Epidermal melanocyte (primary cell): ENCODE results near the gene BMPR1A.
A peak's percentile ranks its signal among the peaks of the same experiment; 100 is the strongest.
"Not testable (repeated sequence)": the region's sequence is repeated elsewhere in the genome, so short reads cannot be mapped to it uniquely, and the experiment has no call there.

Experiments
- DNase-seq: peaks from one replicate; pipeline ENCODE4 v3.0.0; 2011; ENCODE audit warnings: low spot score; ENCODE audit not compliant: insufficient read length

The BMPR1A gene

DNA sequence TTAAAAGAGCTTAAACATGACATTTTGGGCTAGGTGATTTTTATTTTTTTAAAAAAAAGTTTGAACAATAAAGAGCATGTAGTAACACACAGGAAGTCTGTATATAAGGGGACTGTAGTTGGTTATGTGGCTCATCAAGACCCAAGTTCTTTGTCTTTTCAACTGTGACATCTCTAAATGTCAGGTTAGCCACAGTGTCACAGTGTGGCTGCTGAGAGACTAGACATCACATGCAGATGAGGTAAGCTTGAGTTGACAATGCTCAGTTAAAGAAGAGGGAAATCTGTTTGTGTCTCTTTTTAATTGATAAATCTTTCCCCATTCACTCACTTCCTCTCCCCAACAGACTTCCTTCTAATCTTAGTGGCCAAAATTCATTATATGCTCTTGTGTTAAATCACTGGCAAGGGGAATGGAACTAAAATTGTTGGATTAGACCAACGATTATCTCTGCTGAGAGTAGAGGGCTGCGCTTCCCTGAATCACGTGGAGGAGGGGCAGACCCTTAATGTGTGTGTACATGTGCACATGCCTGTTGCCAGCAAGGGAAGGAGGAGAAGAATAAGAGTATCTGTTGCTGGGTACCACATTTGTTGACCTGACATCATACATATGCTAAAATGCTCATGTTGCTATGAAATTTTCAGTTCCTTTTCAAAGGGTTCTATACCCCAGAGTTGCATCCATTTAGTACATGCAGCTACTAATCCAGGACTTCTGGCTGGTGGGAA is 122.7 kb downstream of the BMPR1A start:
- no peak for DNase-seq

DNA sequence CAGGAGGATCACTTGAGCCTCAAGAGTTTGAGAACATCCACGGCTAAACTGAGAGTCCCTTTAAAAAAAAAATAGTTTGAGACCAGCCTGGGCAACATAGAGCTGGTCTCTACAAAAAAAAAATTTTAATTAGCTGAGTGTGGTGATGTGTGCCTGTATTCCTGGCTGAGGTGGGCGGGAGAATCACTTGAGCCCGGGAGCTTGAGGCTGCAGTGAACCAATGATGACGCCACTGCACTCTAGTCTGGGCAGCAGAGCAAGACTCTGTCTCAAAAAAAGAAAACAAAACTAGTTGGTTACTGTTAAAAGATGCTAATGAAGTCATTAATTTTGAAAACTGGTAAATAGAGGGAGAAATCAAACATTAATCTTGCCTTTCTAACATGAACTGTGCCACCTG is 124.6 kb downstream of the BMPR1A start:
- no peak for DNase-seq

DNA sequence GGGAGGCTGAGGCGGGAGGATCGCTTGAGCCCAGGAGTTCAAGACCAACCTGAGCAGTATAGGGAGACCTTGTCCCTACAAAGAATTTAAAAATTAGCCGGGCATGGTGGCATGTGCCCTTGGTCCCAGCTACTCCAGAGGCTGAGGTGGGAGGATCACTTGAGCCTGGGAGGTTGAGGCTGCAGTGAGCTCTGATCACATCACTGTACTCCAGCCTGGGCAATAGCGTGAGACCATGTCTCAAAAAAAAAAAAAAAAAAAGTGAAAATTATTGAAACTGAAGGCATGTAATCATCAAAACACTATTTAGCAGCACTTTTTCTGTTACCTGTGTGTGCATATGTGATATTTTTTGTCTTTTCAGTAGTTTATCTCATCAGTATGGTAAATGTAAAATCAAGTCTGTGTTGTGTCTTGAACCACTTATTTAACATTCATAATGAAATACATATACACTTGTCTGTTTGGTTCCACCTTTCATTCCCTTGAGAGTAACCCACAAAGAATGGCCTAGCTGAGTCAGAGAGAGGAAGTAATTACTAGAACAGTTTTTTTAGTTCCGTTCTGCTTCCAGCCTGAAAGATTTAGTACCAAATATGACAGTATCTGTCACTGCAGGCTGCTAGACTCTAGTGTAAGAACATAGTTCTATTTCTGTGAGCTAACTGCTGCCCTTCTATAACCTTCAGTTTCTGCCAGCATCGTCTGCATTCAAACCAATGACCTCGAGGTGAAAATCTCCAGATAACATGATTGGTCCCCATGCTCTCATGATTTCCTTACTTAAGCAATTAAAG is 132.4 kb downstream of the BMPR1A start:
- DNase-seq = peak; percentile 33

DNA sequence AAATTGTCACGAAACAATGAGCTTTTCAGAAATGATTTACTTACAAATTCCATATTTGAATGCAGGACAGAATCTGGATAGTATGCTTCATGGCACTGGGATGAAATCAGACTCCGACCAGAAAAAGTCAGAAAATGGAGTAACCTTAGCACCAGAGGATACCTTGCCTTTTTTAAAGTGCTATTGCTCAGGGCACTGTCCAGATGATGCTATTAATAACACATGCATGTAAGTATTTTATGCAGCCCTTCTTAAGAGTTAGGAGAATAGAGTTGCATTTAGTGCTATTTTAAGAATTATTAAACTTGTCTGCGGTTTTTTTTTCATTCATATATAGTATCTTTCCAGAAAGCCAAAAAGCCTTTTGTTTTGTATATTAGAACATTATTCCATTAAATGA is 133.6 kb downstream of the BMPR1A start:
- DNase-seq = no peak

DNA sequence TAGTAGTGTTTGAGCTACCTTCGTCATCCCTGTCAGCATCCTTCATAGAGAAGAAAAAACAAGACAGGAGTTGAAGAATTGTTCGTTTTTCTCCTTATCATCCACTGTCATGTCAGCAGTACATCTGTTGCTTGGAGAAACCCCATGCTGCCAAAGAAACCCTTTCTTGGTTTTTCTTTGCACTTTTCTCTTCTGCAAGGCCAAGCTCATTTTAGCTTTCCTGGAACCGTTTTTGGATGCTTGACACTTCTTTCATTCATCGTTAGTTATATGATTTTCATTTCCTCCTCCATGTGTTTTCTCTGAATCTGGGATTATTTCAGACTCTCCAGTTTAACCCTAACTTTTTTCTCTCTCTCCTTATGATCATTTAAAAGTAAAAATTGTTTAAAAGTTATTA is 142.1 kb downstream of the BMPR1A start:
- no peak for DNase-seq

DNA sequence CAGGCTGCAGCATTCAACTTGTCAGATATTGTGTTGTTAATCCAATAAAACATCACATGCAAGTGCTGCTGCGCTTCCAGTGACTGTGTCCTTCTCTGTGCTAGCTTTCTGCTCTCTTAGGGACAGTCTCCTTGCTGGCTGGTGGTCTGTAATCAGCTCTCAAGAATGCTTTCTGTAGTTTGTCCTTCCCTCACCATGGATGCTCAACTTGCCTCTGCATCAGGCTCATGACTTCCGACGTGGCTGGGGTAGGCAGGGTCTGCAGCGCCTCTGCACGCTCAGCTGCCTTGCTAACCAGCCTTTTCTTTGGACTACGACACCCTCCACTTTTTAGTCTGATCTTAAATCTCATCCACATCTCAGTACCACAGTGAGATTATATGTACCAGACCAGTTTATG is 142.7 kb downstream of the BMPR1A start:
- no peak for DNase-seq

DNA sequence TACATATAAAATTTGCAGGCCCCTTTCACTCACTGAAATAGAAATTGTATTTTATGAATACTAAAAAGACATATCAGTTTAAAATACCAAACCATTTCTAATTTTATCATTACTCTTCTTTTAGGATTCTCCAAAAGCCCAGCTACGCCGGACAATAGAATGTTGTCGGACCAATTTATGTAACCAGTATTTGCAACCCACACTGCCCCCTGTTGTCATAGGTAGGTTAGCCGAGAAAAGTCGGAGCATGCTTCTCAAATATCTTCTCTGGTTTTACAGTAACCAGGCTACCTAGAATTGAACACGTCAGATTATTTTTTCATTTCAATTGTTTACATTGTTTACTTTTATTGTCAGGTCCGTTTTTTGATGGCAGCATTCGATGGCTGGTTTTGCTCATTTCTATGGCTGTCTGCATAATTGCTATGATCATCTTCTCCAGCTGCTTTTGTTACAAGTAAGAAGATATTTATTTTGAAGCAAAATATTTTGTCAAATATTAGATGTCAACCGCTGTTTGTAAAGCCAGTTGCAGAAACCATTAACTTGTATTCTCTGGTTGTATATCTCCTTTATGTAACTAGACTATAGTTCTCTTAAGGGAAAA is 143.4 kb downstream of the BMPR1A start:
- no peak for DNase-seq

DNA sequence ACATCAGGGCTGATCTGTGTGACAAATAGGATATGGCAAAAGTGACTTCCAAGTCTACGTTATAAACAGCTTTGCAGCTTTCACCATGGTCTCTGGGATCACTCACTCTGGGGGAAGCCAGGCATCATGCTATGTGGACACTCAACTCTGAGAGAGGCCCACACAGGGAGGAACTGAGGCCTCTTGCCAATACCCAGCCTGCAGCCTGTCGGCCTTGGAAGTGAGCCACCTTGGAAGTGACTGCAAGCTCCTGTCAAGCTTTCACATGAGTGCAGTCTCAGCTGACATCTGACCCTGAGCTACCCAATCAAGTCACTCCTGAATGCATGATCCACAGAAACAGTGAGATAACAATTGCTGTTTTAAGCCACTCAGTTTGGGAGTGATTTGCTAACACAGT is 144.5 kb downstream of the BMPR1A start:
- peak; percentile 33 for DNase-seq

DNA sequence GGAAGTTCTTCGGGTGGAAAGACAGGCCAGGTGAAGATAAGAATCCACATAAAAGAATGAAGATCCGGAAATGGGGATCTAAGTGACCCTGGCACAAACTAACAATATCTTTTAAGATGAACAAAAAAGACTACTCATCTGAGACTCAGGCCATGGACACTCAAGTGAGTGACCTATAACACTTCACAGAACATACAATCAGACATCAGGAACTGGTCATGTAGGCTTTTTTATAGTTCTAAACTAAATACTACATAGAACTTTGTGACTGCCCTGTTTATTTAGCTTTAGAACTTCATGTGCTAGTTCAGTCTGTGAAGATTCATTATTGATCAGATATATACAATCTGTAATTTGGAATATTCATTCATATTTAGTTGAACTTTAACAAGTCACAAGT is 148.2 kb downstream of the BMPR1A start:
- DNase-seq = no peak

DNA sequence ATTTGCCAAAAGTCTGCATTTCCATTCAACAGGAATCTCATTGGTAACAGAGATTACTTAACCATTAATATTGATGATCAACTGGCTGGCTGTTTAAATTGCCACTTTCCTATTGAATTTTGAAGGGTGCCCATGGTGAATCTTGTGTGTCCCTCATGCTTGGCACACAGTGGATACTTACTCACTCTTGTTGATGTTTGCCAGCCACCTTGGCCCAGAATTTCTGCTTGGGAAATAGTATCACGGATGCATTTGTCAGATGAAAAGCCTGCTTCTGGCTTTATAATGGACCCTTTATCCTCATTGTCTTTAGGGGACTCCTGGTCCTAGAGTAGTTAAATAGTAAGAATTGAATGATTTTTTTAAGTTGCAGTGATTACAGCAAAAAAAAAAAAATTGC is 149.0 kb downstream of the BMPR1A start:
- no peak for DNase-seq

DNA sequence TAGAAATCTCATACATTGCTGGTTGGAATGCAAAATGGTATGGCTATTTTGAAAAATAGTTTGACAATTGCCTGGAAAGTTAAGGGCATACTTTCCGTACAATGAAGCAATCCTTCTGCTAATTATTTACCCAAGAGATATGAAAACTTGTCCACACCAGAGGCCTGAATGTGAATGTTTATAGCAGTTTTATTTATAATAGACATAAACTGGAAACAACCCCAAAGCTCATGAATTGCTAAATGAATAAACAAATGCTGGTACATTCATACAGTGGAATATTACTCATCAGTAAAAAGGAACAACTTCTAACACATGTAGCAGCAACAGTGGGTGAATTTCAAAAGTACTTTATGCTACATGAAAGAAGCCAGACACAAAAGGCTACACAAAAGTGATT is 158.3 kb downstream of the BMPR1A start:
- no peak for DNase-seq

DNA sequence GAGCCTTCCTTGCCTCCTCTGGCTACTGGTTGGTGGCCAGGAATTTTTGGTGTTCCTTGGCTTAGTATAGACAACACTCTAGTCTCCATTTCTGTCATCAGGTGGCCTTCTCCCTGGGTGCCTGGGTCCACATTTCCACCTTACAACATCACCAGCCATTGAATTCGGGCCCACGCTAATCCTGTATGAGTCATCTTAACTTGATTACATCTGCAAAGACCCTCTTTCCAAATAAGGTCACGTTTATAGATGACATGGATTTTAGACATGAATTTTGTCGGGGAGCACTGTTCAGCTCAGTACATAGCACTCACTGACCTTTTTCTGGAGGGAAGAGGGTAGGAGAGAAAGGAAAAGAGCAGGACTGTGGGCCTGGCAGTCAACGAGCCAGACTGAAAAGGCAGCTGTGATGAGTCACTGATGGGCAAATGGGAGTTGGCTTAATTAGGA is 161.6 kb downstream of the BMPR1A start:
- DNase-seq = no peak

DNA sequence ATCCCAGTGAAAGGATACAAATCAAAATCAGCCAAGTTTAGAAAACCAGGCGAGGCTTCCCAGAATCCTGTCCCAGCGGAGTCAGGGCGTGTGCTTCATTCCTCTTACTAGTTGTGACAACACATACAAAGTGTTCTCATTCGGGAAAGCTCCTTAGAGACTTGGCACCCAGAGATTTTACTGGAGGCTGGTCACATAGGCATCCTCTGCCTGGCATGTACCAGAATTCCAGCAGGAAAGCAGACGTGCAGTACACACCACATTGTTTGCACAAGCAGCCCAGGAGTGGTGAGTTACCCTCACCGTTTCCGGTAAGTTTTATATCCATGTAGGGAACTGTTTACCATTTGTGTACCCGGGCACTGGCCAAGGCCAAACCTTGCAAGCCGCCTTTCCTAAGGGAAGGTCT is 166.1 kb downstream of the BMPR1A start:
- DNase-seq = no peak

DNA sequence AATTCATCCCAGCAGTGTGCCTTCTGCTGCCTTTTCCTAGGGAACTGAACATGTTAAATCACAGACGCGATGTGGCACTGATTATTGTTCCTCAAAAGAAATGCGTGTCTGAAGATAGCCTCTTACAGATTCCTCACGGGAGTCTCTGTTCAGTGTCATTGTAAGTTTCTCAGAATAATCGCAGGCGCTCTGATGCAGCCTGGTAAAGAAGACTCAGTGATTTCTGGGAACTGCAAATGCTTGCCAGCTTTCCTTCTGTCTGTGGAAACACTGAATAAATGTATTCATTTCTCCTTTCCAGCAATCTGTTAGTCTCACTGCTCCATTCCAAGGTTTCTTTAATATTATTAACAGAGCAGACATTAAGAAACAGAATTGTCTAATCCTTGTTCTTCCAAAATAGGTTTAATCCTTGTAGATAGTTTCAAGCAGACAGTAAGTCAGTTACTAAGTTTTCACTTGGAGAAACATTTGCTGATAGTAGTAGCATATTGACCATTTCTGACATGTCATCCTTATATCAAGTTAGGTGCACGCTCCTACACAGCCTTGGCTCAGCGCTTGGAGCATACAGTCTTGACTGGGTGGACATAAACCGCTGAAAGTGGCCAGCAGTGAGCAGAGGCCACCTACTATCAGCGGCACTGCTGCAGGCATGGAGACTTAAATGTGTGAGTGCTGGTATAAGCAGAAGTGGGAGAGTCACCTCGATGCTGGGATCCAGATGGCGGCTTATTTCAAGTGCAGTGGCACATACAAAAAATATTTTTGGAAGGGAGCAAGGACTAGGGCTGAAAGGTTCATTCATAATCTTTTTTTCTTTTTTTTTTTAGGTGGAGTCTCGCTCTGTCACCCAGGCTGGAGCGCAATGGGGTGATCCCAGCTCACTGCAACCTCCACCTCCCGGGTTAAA is 173.3 kb downstream of the BMPR1A start:
- DNase-seq = no peak

DNA sequence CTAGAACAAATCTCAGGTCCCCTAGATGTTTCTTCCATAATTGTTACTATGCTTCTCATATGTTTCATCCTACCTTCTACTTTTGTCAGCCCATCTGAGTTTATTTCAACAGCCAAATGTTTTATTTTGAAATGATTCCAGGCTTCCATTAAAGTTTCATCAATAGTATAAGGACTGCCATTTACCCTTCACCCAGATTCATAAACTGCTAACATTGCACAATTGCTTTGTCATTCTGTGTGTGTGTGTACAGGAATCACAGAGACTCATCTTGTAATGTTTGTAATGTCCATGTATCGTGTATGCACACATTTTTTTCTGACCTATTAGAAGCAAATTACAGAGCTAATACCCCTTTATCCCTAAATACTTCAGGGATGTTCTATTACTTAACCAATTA is 175.5 kb downstream of the BMPR1A start:
- DNase-seq = no peak

DNA sequence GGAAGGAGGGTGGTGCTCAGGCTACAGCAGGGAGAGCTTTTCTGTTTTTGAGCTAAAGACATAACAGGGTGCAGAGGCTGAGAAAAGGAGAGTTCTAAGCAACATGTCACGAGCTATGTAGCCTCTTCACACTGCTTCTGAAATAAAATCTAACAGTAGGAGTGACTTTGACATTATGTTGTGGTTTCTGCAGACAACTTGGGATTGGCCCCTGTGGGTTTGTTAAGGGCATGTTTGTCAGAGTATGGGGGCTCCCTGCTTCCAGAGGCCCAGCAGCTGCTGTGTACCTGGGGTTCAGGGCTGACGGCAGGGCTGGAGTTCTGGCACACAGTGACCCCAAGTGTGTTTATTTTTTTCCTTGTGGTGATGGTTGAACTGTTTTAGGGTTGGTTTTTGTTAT is 176.3 kb downstream of the BMPR1A start:
- no peak for DNase-seq

DNA sequence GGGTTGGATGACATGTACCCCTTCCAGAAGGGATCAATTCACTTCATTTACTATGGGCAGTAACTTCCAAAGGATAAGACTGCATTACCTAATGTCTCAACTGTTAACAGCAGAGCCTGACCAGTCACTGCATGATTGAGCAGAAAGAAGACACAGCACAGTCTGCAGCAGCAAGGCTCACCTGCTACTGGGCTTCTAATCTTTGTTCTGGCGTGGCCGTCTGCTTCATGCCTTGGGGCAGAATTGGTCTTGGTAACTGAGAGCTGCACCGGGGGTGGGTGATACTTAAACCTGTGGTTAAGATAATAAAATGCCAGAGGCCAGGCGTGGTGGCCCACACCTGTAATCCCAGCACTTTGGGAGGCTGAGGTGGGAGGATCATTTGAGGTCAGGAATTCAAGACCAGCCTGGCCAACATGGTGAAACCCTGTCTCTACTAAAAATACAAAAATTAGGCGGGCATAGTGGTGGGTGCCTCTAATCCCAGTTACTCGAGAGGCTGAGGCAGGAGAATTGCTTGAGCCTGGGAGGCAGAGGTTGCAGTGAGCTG is 177.8 kb downstream of the BMPR1A start:
- not testable (repeated sequence) for DNase-seq

DNA sequence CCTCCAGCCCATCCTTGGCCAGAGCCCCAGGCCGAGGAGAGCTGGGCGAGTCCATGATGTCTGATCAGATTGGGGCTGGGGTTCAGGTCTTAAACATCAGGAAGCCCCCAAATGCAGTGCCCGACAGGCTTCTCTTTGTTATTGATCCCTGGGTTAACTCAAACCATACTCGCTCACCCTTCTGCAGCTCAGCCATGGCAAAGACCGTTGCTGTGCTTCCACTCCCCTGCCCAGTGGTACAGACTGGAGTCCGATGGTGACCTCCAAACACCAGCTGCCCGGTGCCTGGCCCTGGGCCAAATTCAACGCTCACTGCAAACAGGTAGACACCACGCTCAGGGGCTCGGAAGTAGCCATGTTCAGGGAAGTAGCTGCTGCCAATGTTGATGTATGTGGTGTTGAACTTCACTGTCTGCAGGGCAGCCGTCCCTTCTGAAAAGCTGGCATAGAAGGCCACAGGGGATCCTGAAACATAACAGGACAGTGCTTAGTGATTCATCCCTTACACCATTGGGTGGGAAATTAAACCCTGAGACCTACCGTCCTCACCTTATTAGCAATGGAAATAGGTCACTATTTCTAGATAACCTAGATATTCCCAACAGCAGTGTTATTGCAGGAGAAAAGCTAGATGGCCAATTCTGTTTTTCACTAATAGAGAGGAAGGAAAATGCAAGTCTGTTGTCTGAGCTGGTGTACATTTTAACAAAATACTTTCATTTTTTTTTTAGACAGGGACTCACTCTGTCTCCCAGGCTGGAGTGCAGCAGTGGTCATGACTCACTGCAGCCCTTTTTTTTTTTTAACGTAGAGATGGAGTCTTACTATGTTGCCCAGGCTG is 180.5 kb downstream of the BMPR1A start:
- DNase-seq = no peak

DNA sequence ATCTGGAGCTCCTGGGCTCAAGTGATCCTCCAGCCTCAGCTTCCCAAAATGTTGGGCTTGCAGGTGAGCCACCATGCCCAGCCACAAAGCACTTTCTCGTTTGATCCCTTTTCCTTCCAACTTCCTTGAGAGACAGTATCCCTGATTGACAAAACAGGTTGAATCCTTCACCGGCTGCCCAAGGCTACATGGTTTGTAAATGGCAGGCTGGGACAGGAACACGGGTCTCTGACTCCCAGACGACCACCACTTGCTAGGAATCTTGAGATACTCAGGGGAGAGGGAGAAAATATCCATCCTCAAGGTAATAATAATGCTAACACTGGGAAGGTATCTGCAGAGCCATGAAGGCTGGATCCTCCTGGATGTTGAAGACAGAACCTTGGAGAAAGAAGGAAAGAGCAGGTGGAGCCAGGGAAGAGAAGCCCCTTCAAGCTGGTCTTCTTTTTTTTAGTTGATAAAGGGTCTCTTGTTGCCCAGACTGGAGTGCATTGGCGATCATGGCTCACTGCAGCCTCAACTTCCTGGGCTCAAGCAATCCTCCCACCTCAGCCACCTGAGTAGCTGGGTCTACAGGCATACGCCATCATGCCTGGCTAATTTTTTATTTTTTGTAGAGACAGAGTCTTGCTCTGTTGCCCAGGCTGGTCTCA is 181.2 kb downstream of the BMPR1A start:
- DNase-seq = no peak

DNA sequence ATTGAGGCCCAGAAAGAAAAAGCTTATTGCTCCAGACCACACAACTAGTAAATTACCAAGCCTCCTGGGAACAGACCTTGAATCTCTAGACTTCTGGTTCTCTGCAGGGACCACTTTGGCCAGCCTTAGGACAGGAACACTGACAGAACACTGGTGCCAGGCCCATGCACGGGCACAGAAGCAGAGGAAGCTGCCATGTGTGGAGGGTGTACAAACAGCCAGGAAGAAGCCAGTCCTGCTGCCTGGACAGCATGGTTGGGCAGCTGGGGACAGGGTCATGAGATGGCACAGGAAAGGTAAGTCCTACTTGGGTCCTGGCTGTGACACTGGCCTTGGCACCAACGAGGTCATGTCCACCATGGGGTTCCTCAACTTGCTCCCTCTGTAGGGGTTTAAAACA is 181.8 kb downstream of the BMPR1A start:
- DNase-seq = no peak
